Upper lobe of left lung (tissue), 6 donors: Measurements from ENCODE around the gene RAB39A. TPM values are rescaled to one million over a fixed set of nuclear protein-coding genes. Genes with fewer than 3 reads are reported as not detected.

ENCODE experiments used
- ATAC-seq, 2 donors: fragments of 200-7000 bp; cut with Tn5 transposase; one replicate each; pipeline ENCODE4 v1.9.1; 2022; ENCODE audit warnings: mild to moderate bottlenecking in 2 of 2, moderate library complexity in 2 of 2; ENCODE audit not compliant: low FRiP score in 2 of 2
- DNase-seq, 2 donors: peaks; one replicate each; pipeline ENCODE4 v3.0.0-alpha.2; 2019 to 2020
- H3K27ac ChIP-seq, 4 donors: fragments of 200-600 bp; sonication (generic); one replicate each; pipeline ENCODE4 v1.5.1; 2016 to 2019
- H3K27me3 ChIP-seq, 4 donors: fragments of 200-600 bp; sonication (generic); one replicate each; pipeline ENCODE4 v1.5.1; 2017 to 2019
- H3K36me3 ChIP-seq, 4 donors: fragments of 200-600 bp; sonication (generic); one replicate each; pipeline ENCODE4 v1.5.1; 2016 to 2019
- H3K4me1 ChIP-seq, 4 donors: fragments of 200-600 bp; sonication (generic); one replicate each; pipeline ENCODE4 v1.5.1; 2018 to 2019
- H3K4me3 ChIP-seq, 4 donors: fragments of 200-600 bp; sonication (generic); one replicate each; pipeline ENCODE4 v1.5.1; 2017 to 2019; ENCODE audit warnings: mild to moderate bottlenecking in 2 of 4, moderate library complexity in 1 of 4
- H3K9me3 ChIP-seq, 4 donors: fragments of 200-600 bp; sonication (generic); one replicate each; pipeline ENCODE4 v1.5.1; 2018 to 2019
- EP300 ChIP-seq, 4 donors: sonication (generic); formaldehyde crosslinking; IDR thresholded peaks; one replicate each; pipeline ENCODE4 v1.5.1; 2017; ENCODE audit warnings: antibody characterized with exemption in 4 of 4, control low read depth in 2 of 4
- POLR2A ChIP-seq, 4 donors: fragments of 450-650 bp; IDR thresholded peaks; one replicate each; pipeline ENCODE4 v1.5.1; 2016 to 2017; ENCODE audit warnings: antibody characterized with exemption in 4 of 4, mild to moderate bottlenecking in 2 of 4
- POLR2AphosphoS5 ChIP-seq, 2 donors: sonication (generic); formaldehyde crosslinking; IDR thresholded peaks; one replicate each; pipeline ENCODE4 v1.5.1; 2017; ENCODE audit warnings: antibody characterized with exemption in 2 of 2
- WGBS, 2 donors: methylation state at CpG; one replicate each; pipeline ENCODE4 v1.1.5; 2017 to 2018; 5-methylcytosine and 5-hydroxymethylcytosine counted together
- total RNA-seq, 6 donors: library from RNA; depleted of rRNA in 4 of 6; stranded (reverse); fragments of >200 nt in 4 of 6; gene quantifications; one replicate each; pipeline versions ENCODE4 v1.1.0 to v1.2.1, GENCODE V29; 2016 to 2021
- TF ChIP-seq, protein P1 (sequence below), 6 experiments: fragments of 450-650 bp in 4 of 6; fragments of 200-600 bp in 2 of 6; sonication (generic) in 2 of 6; IDR thresholded peaks; one replicate each; pipeline ENCODE4 v1.5.1; 2016 to 2019; ENCODE audit warnings: antibody characterized with exemption in 6 of 6
- donor health status: DM: no; HTN: no; CAD: no; lungs with moderate emphysema.
- donor health status: DM: no; HTN: yes; CAD: no; lungs with severe emphysema.

The RAB39A gene
- total RNA-seq, 6 donors from 2014 or later, result 1.8 to 7.3 (median 3.5) TPM; not detected in 1

DNA sequence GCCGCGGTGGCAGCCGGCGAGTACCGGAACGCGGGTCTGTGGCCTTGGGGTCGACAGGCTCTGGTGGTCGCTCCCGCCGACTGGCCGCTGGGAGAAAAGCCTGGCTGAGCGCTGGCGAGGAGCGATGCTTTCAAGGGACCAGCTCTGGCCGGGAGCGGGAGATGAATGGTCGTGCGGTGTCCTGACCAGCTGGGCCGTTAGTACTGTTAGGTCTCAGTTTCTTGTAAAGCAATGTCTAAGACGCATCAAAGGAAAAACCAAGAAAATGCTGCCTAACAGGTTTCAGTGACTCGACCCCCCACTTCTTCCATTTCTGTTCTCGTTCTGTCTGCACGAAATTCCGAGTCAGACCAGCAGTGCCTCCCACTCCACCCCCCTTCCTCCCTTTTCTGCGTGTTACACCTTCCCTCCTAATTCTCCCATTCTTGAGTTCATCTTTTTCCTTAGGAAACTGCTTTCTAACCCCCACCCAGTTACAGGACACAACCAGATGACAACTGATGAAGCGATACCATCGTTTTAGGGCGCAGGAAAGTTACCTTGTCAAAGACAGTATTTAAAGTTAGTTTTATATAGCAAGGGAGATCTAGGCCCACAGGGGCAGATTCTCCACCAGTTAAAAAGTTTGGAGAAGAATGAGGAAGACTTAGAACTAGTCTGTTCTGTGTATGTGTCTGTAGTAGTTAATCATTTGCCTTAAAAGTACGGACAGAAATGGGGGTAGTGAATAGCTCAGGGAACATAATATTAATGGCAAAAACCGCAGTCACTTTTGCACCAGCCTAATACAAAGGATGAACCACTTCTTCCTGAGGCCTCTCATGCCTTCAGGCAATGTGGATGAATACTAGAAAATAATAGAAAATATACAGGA lies 81.5 kb downstream of the RAB39A start:
- Histone ChIP-seq H3K27ac (peak overlapping the region; percentile 94 to 98 (median 96)), H3K9me3 (no peaks in the 10 kb centered on the region), H3K4me1 (peaks cover 39 to 51% (median 42%) of the 10 kb centered on the region in 4 donors), H3K27me3 (no peaks in the 10 kb centered on the region), H3K4me3 (peak overlapping the region; percentile 43 to 98 (median 85)), H3K36me3 (no peaks in the 10 kb centered on the region)
- TF ChIP-seq POLR2AphosphoS5 (IDR thresholded peaks at IDR 0.05) (no peak), POLR2A (IDR thresholded peaks at IDR 0.05) (no peak), EP300 (IDR thresholded peaks at IDR 0.05) (no peak)
- TF ChIP-seq, protein P1, sequence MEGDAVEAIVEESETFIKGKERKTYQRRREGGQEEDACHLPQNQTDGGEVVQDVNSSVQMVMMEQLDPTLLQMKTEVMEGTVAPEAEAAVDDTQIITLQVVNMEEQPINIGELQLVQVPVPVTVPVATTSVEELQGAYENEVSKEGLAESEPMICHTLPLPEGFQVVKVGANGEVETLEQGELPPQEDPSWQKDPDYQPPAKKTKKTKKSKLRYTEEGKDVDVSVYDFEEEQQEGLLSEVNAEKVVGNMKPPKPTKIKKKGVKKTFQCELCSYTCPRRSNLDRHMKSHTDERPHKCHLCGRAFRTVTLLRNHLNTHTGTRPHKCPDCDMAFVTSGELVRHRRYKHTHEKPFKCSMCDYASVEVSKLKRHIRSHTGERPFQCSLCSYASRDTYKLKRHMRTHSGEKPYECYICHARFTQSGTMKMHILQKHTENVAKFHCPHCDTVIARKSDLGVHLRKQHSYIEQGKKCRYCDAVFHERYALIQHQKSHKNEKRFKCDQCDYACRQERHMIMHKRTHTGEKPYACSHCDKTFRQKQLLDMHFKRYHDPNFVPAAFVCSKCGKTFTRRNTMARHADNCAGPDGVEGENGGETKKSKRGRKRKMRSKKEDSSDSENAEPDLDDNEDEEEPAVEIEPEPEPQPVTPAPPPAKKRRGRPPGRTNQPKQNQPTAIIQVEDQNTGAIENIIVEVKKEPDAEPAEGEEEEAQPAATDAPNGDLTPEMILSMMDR (IDR thresholded peaks at IDR 0.05), result no peak
- WGBS, 2 donors, result 1 to 3% methylated on average over 12 to 31 of the region's 31 CpGs
- peak; percentile 16 to 34 for ATAC-seq
- peak in 1 of 2 donors; percentile 22 for DNase-seq

GRCh38 chr11:108012139-108012725 lies 84.0 kb downstream of the RAB39A start:
- no peak overlapping the region for H3K27ac ChIP-seq
- H3K4me3 ChIP-seq, result no peak overlapping the region
- H3K36me3 ChIP-seq, result no peaks in the 10 kb centered on the region
- no peak for ATAC-seq
- no peaks in the 10 kb centered on the region for H3K9me3 ChIP-seq
- H3K4me1 ChIP-seq, result peaks cover 42 to 62% (median 47%) of the 10 kb centered on the region in 4 donors
- WGBS, 2 donors, result 90 to 94% methylated on average over 5 of the region's 5 CpGs
- no peak for DNase-seq
- no peaks in the 10 kb centered on the region for H3K27me3 ChIP-seq
- TF ChIP-seq EP300 (IDR thresholded peaks at IDR 0.05) (no peak), POLR2A (IDR thresholded peaks at IDR 0.05) (no peak), POLR2AphosphoS5 (IDR thresholded peaks at IDR 0.05) (no peak)
- TF ChIP-seq, protein P1 (IDR thresholded peaks at IDR 0.05), result no peak

Other genes with a start within 250 kb of the RAB39A start
- 1 to 10 TPM in 1 of 6 donors, under 1 TPM in 1, not detected in 4; 0.97 to 1.6 TPM for gene SLN, start 216.4 kb upstream of the RAB39A start, total RNA-seq
- 10 to 100 TPM in 2 of 6 donors, 1 to 10 TPM in 4; 1.4 to 10.6 (median 5.5) TPM for gene SLC35F2, start 69.7 kb upstream of the RAB39A start, total RNA-seq
- gene CUL5, start 80.5 kb downstream of the RAB39A start, total RNA-seq, result 10 to 100 TPM; 12.5 to 35.5 (median 24.1) TPM
- gene ACAT1, start 193.1 kb downstream of the RAB39A start, total RNA-seq, result 100 to 1,000 TPM in 1 of 6 donors, 10 to 100 TPM in 5; 61.2 to 114 (median 72.9) TPM